ENCODE data around the gene TRIM47. TPM values are rescaled to one million over a fixed set of nuclear protein-coding genes. Genes with fewer than 3 reads are reported as not detected.

Gene TRIM47
- total and polyA plus RNA-seq, 2 of the 13 experiments (the other 11 are each of a cell fraction or from before 2014, with no cell fraction given), result 33.5 to 82.0 TPM

- TF ChIP-seq ZNF878 (CRISPR knock-in tag; IDR thresholded peaks at IDR 0.05) (no peak), MBD4 (IDR thresholded peaks at IDR 0.05; ENCODE audit: borderline replicate concordance, low read length) (no peak), ZNF674 (CRISPR knock-in tag; IDR thresholded peaks at IDR 0.05; ENCODE audit: low read depth) (peak; percentile 88; the same call in 1 of the 2 replicates), ZNF547 (CRISPR knock-in tag; IDR thresholded peaks at IDR 0.05) (peak; percentile 94), KLF11 (CRISPR knock-in tag; IDR thresholded peaks at IDR 0.05) (no peak), NFIC (IDR thresholded peaks at IDR 0.05; ENCODE audit: low read length) (no peak), ZBTB34 (CRISPR knock-in tag; IDR thresholded peaks at IDR 0.05) (0 out of 2 replicates have a peak, but pooled peaks have one; percentile 21), ZSCAN22 (CRISPR knock-in tag; IDR thresholded peaks at IDR 0.05) (no peak), FOXK1 (CRISPR knock-in tag; IDR thresholded peaks at IDR 0.05; ENCODE audit: borderline replicate concordance, low read depth) (no peak), TEF (CRISPR knock-in tag; IDR thresholded peaks at IDR 0.05) (peak; percentile 72; the same call in 1 of the 2 replicates), FOXP4 (CRISPR knock-in tag; IDR thresholded peaks at IDR 0.05) (no peak; the same call in 1 of the 2 replicates), FOSL1 (CRISPR knock-in tag; IDR thresholded peaks at IDR 0.05; ENCODE audit: borderline replicate concordance) (no peak), ZNF740 (CRISPR knock-in tag; IDR thresholded peaks at IDR 0.05) (0 out of 2 replicates have a peak, but pooled peaks have one; percentile 12), MAFG (CRISPR knock-in tag; IDR thresholded peaks at IDR 0.05) (no peak), ZNF296 (CRISPR knock-in tag; conservative IDR thresholded peaks at IDR 0.05) (no peak), PBX3 (CRISPR knock-in tag; IDR thresholded peaks at IDR 0.05; ENCODE audit: borderline replicate concordance) (no peak; the same call in 1 of the 2 replicates), SMAD1 (CRISPR knock-in tag; IDR thresholded peaks at IDR 0.05; ENCODE audit: borderline replicate concordance, low read depth) (no peak), EED (CRISPR knock-in tag; IDR thresholded peaks at IDR 0.05) (no peak), FOXC1 (CRISPR knock-in tag; IDR thresholded peaks at IDR 0.05; ENCODE audit: borderline replicate concordance) (no peak), ZSCAN5A (CRISPR knock-in tag; IDR thresholded peaks at IDR 0.05; ENCODE audit: borderline replicate concordance) (0 out of 2 replicates have a peak, but pooled peaks have one; percentile 35), ARNT2 (CRISPR knock-in tag; IDR thresholded peaks at IDR 0.05; ENCODE audit: low read depth) (peak; percentile 81), KLF13 (CRISPR knock-in tag; IDR thresholded peaks at IDR 0.05) (no peak)
Observed at GRCh38 chr17:75896415-75897159, 18.2 kb upstream of the TRIM47 start, which contains the start of gene TRIM65 (continued).

All from HepG2 (cell line).